Tibial nerve (tissue), 3 donors: Measurements from ENCODE around the gene GGA3.

Source experiments
- CTCF ChIP-seq, 5 experiments: fragments of 200-600 bp in 3 of 5; fragments of 450-650 bp in 2 of 5; sonication (generic) in 3 of 5; IDR thresholded peaks; one replicate each; pipeline ENCODE4 v1.5.1; 2016 to 2019; ENCODE audit warnings: antibody characterized with exemption in 5 of 5, mild to moderate bottlenecking in 3 of 5, moderate library complexity in 2 of 5
- POLR2A ChIP-seq, 2 donors: fragments of 450-650 bp; IDR thresholded peaks; one replicate each; pipeline ENCODE4 v1.6.1; 2017; ENCODE audit warnings: antibody characterized with exemption in 2 of 2, mild to moderate bottlenecking in 2 of 2, moderate library complexity in 2 of 2

DNA sequence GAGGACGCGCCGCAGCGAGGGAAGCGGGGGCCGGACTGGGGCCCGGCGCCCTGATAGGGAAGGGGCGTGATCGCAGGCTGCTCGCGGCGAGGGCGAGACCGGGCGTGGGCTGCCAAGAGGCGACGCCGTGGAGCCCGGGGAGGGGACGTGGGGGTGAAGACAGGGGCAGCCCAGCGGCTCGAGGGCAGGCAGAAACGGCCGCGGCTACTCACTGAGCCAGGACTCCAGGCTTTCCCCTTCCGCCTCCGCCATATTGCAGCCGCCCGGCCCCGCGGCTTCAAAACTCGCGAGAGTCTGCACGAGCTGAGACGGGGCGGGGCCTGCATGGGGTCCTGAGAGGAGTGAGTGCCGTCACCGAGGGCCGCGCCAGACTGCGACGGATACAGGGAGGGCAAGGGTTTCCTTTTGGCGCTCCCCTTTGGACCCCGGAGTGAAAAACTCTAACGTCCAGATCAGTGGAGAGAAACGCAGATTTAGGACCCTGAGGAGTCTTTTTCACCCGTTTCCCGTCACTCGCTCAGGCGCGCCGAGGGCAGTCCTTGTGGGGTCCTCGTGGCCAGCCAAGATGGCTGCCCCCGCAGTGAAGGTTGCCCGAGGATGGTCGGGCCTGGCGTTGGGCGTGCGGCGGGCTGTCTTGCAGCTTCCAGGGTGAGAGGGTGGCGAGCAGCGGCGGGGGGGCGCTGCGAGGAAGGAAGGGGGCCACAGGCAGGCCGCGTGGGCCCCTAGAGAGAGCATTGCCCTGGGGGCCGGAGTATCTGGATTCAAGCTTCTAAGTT is at the start of gene GGA3, which contains the start of gene MRPS7:
- TF ChIP-seq POLR2A (IDR thresholded peaks at IDR 0.05) = peak; percentile 29 to 56
- peak in 2 of 5 experiments; percentile 20 to 49 for TF ChIP-seq CTCF (IDR thresholded peaks at IDR 0.05)
